ENCODE data around the gene PANK2. TPM values are rescaled to one million over a fixed set of nuclear protein-coding genes. Genes with fewer than 3 reads are reported as not detected.
"Not testable (repeated sequence)": the region's sequence is repeated elsewhere in the genome, so short reads cannot be mapped to it uniquely, and the experiment has no call there.

Gene PANK2
- 10 to 100 TPM; 39.4 to 47.8 TPM for total RNA-seq
- 10 to 100 TPM; 34.1 to 41.0 (median 36.5) TPM for polyA plus RNA-seq (ENCODE audit: insufficient read length in 6 of 6)
- long read RNA-seq, donor 1, transcript PANK2-210 (1 exons, 661 nt) = major isoform, 34 of 114 reads
- long read RNA-seq, donor 1, transcript PANK2-201 (7 exons, 2,280 nt) = minor isoform, 5 of 114 reads
- long read RNA-seq, donor 1, partial matches to known transcripts = 69 of 114 reads
- long read RNA-seq, donor 1, other reads (novel, unspliced or antisense) = 5 of 114 reads
- long read RNA-seq, donor 2, transcript PANK2-210 (1 exons, 661 nt) = major isoform, 24 of 66 reads
- long read RNA-seq, donor 2, partial matches to known transcripts = 21 of 66 reads
- long read RNA-seq, donor 2, other reads (novel, unspliced or antisense) = 14 of 66 reads
- long read RNA-seq, donor 3, full-length matches to known transcripts = 25 of 25 reads
- long read RNA-seq, donor 3, partial matches to known transcripts = 0 of 25 reads
- long read RNA-seq, donor 3, other reads (novel, unspliced or antisense) = 0 of 25 reads
- long read RNA-seq, donor 4, partial matches to known transcripts = 4 of 12 reads
- long read RNA-seq, donor 4, other reads (novel, unspliced or antisense) = 4 of 12 reads
- long read RNA-seq, donor 5, transcript PANK2-210 (1 exons, 661 nt) = major isoform, 25 of 32 reads
- long read RNA-seq, donor 5, transcript PANK2-201 (7 exons, 2,280 nt) = minor isoform, 5 of 32 reads
- long read RNA-seq, donor 5, partial matches to known transcripts = 0 of 32 reads
- long read RNA-seq, donor 5, other reads (novel, unspliced or antisense) = 0 of 32 reads
- long read RNA-seq, donor 6, transcript PANK2-210 (1 exons, 661 nt) = major isoform, 10 of 14 reads
- long read RNA-seq, donor 6, partial matches to known transcripts = 0 of 14 reads
- long read RNA-seq, donor 6, other reads (novel, unspliced or antisense) = 0 of 14 reads
- long read RNA-seq, donor 7, transcript PANK2-210 (1 exons, 661 nt) = major isoform, 7 of 13 reads
- long read RNA-seq, donor 7, partial matches to known transcripts = 0 of 13 reads
- long read RNA-seq, donor 7, other reads (novel, unspliced or antisense) = 0 of 13 reads
- long read RNA-seq, donor 8, transcript PANK2-210 (1 exons, 661 nt) = major isoform, 23 of 29 reads
- long read RNA-seq, donor 8, partial matches to known transcripts = 0 of 29 reads
- long read RNA-seq, donor 8, other reads (novel, unspliced or antisense) = 0 of 29 reads
- long read RNA-seq, donor 9 = 0 reads
- long read RNA-seq, donor 10, full-length matches to known transcripts = 36 of 52 reads
- long read RNA-seq, donor 10, partial matches to known transcripts = 13 of 52 reads
- long read RNA-seq, donor 10, other reads (novel, unspliced or antisense) = 3 of 52 reads
- long read RNA-seq, donor 11 = 0 reads
- long read RNA-seq, donor 12, transcript PANK2-210 (1 exons, 661 nt) = major isoform, 20 of 25 reads
- long read RNA-seq, donor 12, partial matches to known transcripts = 0 of 25 reads
- long read RNA-seq, donor 12, other reads (novel, unspliced or antisense) = 0 of 25 reads

- intact Hi-C loops (cut with DNase I) = loop anchor here in 1 of 2 donors (10.0 kb wide), 1 partner anchor 126 kb away; the partner anchor contains the start of gene RNF24
- Histone ChIP-seq H3K9me3 (no peaks in the 10 kb centered on the region), H3K36me3 (no peaks in the 10 kb centered on the region), H3K4me3 (peak within 1 kb of the TSS; percentile 93 to 97), H3K4me1 (peaks cover 22 to 52% of the 10 kb centered on the region in 2 donors), H3K27ac (peak within 1 kb of the TSS; percentile 97), H3K27me3 (no peaks in the 10 kb centered on the region)
- ATAC-seq (peak; percentile 97), DNase-seq (peak; percentile 99 to 100 (median 99))
- TF ChIP-seq CTCF (IDR thresholded peaks at IDR 0.05) = peak in 1 of 2 donors; percentile 32
Measured at GRCh38 chr20:3888622-3889488, at the start of gene PANK2. TSS of gene PANK2 (plus strand) at chr20:3889387.

DNA sequence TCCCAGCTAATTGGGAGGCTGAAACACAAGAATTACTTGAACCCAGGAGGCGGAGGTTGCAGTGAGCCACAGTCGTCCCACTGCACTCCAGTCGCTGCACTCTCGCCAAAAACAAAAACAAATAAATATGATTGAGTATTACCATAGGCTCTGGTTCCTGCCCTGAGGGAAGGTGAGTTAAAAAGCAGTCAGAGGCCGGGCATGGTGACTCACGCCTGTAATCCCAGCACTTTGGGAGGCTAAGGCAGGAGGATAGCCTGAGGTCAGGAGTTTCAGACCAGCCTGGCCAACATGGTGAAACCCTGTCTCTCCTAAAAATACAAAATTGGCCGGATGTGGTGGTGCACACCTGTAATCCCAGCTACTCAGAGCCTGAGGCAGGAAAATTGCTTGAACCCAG, 49.0 kb upstream of the PANK2 start:
- H3K4me1 ChIP-seq = peaks cover 0 to 23% of the 10 kb centered on the region in 2 donors
- H3K36me3 ChIP-seq; ATAC-seq; H3K4me3 ChIP-seq; H3K27ac ChIP-seq; intact Hi-C loops (cut with DNase I); H3K27me3 ChIP-seq; H3K9me3 ChIP-seq: not testable (repeated sequence)
- DNase-seq = peak in 1 of 4 donors; percentile 8

DNA sequence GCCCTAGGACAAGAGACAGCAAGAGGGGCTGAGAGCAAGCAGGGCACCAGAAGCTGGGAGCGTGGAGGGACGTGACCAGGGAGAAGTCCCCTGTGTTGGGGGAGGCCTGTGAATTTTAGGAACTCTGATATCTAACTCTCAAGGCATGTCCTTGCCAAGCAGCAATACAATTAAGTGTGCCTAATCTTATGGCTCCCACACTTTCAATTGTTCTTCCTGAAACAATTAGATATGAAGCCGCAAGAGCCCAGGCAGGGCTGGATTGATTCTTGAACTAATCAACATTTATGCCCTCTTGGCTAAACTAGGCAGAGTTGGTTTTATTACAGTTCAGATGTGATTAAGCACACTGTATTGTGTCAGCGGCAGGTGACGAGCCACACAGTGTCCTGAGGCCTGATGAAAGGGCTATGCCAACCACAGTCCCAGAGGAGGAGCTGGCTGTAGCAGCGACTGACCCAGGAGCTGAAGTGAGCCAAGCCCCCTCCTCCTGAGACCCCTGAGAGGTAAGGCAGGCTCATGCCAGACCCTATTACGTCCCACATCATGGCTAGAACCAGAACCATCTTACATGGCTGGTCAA, 46.7 kb upstream of the PANK2 start:
- Histone ChIP-seq H3K4me3 (no peak overlapping the region), H3K27ac (no peak overlapping the region), H3K27me3 (no peaks in the 10 kb centered on the region), H3K4me1 (peaks cover 2 to 38% of the 10 kb centered on the region in 2 donors), H3K9me3 (no peaks in the 10 kb centered on the region), H3K36me3 (no peaks in the 10 kb centered on the region)
- DNase-seq = peak in 1 of 4 donors; percentile 52
- no peak for TF ChIP-seq CTCF (IDR thresholded peaks at IDR 0.05)
- no peak for ATAC-seq
- intact Hi-C loops (cut with DNase I) = no loop called here

DNA sequence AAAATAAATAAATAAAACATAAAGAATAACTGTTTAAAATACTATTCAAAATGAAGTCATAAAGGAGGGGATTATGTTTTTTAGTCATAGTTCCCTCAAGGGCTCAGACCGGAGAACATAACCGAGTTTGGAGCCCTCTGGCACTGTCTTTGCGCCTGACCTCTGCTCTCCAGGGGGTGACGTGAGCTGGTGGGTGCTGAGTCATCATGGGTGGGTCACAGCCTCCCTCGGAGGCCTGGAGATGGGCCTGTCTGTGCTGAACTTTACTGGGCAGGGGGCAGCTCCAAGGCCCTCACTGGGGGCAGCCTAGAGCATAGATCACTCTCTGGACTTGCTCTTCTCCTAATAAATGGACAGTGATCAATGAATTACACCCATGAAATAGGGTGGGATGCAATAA, 45.7 kb upstream of the PANK2 start:
- no peak overlapping the region for H3K4me3 ChIP-seq
- DNase-seq (peak in 1 of 4 donors; percentile 23), ATAC-seq (no peak)
- no peaks in the 10 kb centered on the region for H3K36me3 ChIP-seq
- no peaks in the 10 kb centered on the region for H3K9me3 ChIP-seq
- H3K27me3 ChIP-seq = no peaks in the 10 kb centered on the region
- peaks cover 10 to 42% of the 10 kb centered on the region in 2 donors for H3K4me1 ChIP-seq
- intact Hi-C loops (cut with DNase I) = no loop called here
- H3K27ac ChIP-seq = no peak overlapping the region
- TF ChIP-seq CTCF (IDR thresholded peaks at IDR 0.05) = no peak

DNA sequence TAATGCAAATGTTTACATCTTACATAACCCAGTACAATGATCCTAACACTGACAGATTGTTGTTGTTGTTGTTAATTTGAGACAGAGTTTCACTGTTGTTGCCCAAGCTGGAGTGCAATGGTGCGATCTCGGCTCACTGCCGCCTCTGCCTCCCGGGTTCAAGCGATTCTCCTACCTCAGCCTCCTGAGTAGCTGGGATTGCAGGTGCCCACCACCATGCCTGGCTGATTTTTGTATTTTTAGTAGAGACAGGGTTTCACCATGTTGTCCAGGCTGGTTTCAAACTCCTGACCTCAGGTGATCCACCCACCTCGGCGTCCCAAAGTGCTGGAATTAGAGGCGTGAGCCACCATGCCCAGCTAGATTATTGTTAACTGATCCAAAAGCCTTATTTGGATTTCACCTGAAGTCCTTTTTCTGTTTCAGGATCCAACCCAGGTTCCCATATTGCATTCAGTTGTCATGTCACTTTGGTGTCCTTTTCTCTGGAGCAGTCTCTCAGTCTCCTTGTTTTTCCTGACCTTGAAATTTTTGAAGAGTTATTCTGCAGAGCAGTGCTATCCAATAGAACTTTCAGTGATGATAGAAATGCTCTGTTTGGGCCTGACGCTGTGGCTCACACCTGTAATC, 45.1 kb upstream of the PANK2 start:
- H3K27ac ChIP-seq; H3K9me3 ChIP-seq; intact Hi-C loops (cut with DNase I): not testable (repeated sequence)

More for the DNA sequence above, 45.1 kb upstream of the PANK2 start:
- not testable (repeated sequence) for ATAC-seq, H3K4me3 ChIP-seq, H3K36me3 ChIP-seq, H3K27me3 ChIP-seq
- H3K4me1 ChIP-seq = peaks cover 10 to 42% of the 10 kb centered on the region in 2 donors
- DNase-seq = peak in 1 of 4 donors; percentile 15
